ENCODE measurements around the gene UNKL. TPM values are rescaled to one million over a fixed set of nuclear protein-coding genes. Genes with fewer than 3 reads are reported as not detected.

The UNKL gene
- total and polyA plus RNA-seq, 2 experiments from 2014 or later, result 16.5 to 35.7 TPM

DNA sequence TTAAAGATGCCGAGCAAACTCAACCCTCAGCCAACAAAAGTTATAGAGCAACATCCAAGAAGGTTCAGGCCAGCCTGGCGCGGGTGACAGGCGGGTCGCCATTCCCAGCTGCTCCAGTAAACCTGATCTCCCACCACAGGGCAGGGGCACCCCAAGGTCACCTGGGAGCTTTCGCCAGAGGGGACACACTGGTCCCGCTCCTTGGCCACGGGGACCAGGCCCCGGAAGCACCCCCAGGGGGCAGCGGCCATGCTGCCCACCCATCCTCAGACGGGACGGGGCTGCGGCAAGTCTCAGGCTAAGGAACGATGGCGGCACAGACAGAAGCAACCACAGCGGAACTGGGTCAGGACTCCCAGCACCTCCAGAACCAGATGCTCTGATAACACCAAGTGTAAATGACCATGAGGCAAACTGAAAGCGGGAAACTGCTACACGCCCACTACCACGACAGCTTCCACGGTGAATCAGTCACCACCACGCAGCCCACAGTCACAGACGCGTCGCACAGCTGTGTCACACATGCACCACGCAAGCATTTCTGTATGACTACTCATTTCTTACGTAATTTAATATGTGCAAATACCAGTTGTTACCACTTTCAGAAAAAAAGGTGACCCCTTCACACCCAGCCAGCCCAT is 44.0 kb upstream of the UNKL start:
- H3K36me3 ChIP-seq, result peaks cover 8% of the 10 kb centered on the region
- H3K27ac ChIP-seq, result no peak overlapping the region
- TF ChIP-seq, protein P1, sequence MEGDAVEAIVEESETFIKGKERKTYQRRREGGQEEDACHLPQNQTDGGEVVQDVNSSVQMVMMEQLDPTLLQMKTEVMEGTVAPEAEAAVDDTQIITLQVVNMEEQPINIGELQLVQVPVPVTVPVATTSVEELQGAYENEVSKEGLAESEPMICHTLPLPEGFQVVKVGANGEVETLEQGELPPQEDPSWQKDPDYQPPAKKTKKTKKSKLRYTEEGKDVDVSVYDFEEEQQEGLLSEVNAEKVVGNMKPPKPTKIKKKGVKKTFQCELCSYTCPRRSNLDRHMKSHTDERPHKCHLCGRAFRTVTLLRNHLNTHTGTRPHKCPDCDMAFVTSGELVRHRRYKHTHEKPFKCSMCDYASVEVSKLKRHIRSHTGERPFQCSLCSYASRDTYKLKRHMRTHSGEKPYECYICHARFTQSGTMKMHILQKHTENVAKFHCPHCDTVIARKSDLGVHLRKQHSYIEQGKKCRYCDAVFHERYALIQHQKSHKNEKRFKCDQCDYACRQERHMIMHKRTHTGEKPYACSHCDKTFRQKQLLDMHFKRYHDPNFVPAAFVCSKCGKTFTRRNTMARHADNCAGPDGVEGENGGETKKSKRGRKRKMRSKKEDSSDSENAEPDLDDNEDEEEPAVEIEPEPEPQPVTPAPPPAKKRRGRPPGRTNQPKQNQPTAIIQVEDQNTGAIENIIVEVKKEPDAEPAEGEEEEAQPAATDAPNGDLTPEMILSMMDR (IDR thresholded peaks at IDR 0.05; ENCODE audit: low read depth, low read length), result no peak
- H3K4me1 ChIP-seq (ENCODE audit: low read depth), result no peaks in the 10 kb centered on the region
- H3K27me3 ChIP-seq, result no peaks in the 10 kb centered on the region
- no peak overlapping the region for H3K4me3 ChIP-seq
- H3K9me3 ChIP-seq (ENCODE audit: low read depth), result no peaks in the 10 kb centered on the region
- DNase-seq (ENCODE audit: low read depth in 1 of 2, low spot score in 1 of 2), result no peak

DNA sequence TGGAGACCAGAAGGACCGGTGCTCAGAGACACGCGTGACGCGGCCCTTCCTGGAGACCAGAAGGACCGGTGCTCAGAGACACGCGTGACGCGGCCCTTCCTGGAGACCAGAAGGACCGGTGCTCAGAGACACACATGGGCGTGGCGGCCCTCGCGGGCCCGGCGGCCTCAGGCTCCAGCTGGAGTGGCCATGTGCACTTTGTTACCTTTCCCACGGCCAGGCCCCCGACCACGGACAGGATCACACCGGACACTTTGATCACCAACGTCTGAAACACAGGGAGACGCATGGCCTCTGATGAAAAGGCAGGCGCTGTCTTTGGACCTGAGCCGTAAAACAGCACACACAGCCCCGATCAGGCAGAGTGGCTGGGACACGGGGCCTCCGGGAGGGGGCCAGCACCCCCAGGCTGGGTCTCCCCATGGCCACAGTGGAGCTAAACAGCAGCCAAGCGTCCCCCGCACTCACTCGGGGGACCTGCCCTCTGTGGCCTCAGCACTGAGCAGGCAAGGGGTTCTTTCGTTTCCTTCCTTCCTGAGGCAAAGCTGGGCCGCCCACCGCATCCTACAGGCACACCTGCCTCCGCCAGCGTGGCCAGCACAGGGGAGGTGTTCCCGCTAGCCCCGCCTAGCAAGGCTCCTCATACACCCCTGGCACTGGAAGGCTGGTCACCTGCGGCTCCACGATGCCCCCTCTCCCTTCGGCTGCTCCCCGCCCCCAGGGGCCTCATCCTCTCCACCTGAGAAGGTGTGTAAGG is 43.2 kb upstream of the UNKL start:
- H3K4me3 ChIP-seq, result no peak overlapping the region
- H3K27me3 ChIP-seq, result no peaks in the 10 kb centered on the region
- TF ChIP-seq, protein P1 (IDR thresholded peaks at IDR 0.05; ENCODE audit: low read depth, low read length), result no peak
- H3K4me1 ChIP-seq (ENCODE audit: low read depth), result no peaks in the 10 kb centered on the region
- no peak overlapping the region for H3K27ac ChIP-seq
- H3K36me3 ChIP-seq, result peaks cover 8% of the 10 kb centered on the region
- no peak for DNase-seq (ENCODE audit: low read depth in 1 of 2, low spot score in 1 of 2)
- no peaks in the 10 kb centered on the region for H3K9me3 ChIP-seq (ENCODE audit: low read depth)

DNA sequence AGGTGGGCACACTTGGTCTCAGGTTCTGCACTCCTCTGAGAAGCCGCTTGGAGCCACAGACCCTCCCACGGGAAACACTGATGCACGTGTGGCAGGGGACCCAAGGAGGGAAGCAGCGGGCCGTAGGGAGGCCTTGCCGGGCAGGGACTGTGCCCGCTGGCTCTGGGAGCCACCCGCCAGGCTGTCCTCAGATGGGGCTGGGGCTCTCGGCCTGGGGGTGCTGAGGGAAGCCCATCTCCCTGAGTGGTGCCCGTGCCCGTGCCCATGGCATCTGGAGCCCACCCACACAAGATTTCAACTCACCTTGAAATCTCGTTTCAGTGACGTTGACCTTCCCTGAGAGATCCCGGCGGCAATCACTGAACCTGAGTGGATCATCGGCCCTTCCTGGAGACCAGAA is 42.4 kb upstream of the UNKL start:
- DNase-seq (ENCODE audit: low read depth in 1 of 2, low spot score in 1 of 2), result no peak
- no peaks in the 10 kb centered on the region for H3K27me3 ChIP-seq
- H3K27ac ChIP-seq, result no peak overlapping the region
- TF ChIP-seq, protein P1 (IDR thresholded peaks at IDR 0.05; ENCODE audit: low read depth, low read length), result no peak
- no peak overlapping the region for H3K4me3 ChIP-seq
- no peaks in the 10 kb centered on the region for H3K4me1 ChIP-seq (ENCODE audit: low read depth)
- no peaks in the 10 kb centered on the region for H3K9me3 ChIP-seq (ENCODE audit: low read depth)
- peaks cover 8% of the 10 kb centered on the region for H3K36me3 ChIP-seq

DNA sequence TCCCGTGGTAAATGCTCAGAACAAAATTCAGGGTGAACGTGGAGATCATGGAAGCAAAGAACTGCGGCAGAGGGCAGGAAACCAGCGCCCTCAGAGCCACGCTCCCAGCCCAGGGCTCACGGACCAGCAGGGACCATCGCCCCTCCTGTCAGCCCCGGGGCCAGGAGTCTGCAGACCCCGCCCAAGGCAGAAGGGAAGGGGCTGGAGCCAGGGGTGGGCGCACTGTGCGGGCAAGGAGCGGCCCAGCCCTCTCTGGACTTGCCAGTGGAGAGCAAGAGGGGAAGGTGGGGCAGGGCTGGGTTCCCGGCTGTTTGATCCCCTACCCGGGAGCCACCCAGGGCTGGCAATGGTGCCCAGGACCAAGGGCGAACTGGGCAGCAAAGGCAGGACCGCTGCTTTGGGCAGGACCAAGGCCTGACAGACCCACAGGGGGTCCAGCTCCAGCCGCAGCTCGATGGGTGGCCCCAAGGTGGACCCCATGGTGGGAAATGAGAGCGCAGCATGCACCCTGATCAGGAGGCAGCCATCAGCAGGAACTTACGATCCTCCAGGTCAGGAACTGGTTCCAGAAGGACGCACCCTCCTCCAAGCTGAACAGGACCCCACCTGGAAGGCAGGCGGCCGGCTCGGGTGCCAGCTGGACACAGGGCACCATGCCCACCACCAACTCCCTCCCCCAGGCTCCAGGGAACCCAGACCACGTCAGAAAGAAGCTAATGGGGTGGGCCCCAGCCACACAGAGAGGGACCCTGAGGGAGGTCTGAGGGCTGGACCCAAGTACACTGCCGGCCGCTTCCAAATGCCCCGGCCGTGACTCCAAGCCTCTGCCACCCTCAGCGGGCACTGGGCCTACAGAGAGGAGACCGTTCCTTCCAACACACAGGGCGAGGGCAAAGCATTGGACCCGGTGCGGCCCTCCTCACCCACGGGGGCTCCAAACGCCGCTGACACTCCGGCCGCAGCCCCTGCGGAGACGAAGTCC is 41.0 kb upstream of the UNKL start:
- H3K27ac ChIP-seq, result no peak overlapping the region
- peaks cover 8% of the 10 kb centered on the region for H3K36me3 ChIP-seq
- no peak overlapping the region for H3K4me3 ChIP-seq
- H3K27me3 ChIP-seq, result no peaks in the 10 kb centered on the region
- H3K4me1 ChIP-seq (ENCODE audit: low read depth), result no peaks in the 10 kb centered on the region
- TF ChIP-seq, protein P1 (IDR thresholded peaks at IDR 0.05; ENCODE audit: low read depth, low read length), result no peak
- no peak for DNase-seq (ENCODE audit: low read depth in 1 of 2, low spot score in 1 of 2)
- no peaks in the 10 kb centered on the region for H3K9me3 ChIP-seq (ENCODE audit: low read depth)

DNA sequence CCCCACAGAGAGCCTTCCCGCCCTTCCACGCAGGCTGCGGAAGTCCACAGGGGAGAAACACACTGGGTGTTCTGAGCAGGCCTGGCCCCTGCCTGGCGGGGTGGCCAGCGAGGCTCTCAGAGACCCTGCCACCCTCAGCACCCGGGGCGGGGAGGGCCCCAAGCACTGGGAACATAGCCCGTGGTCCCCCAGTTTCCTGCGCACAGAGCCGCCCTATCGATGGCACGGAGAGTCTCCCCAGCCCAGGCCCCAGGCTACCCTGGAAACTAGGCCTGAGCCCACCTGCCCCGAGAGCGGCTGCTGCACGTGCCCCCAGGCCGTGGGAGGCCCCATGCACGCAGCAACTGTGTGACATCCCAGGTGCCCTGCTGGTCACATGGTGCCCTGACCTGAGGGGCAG is 40.1 kb upstream of the UNKL start:
- H3K27ac ChIP-seq, result no peak overlapping the region
- DNase-seq (ENCODE audit: low read depth in 1 of 2, low spot score in 1 of 2), result no peak
- H3K9me3 ChIP-seq (ENCODE audit: low read depth), result no peaks in the 10 kb centered on the region
- H3K36me3 ChIP-seq, result peaks cover 8% of the 10 kb centered on the region
- no peaks in the 10 kb centered on the region for H3K4me1 ChIP-seq (ENCODE audit: low read depth)
- no peaks in the 10 kb centered on the region for H3K27me3 ChIP-seq
- TF ChIP-seq, protein P1 (IDR thresholded peaks at IDR 0.05; ENCODE audit: low read depth, low read length), result no peak
- no peak overlapping the region for H3K4me3 ChIP-seq

All from cardiac muscle cell (in vitro differentiated cells and primary cell).